H1 (cell line): ENCODE results near the gene DLG4. TPM values are rescaled to one million over a fixed set of nuclear protein-coding genes. Genes with fewer than 3 reads are reported as not detected.

Experiments
- CTCF ChIA-PET: fragments of 300-600 bp; sonication (Branson Sonifier 250); formaldehyde crosslinking; loops from one replicate; lab custom pipeline; 2021; ENCODE audit not compliant: partially characterized antibody; lab: Charles Lee
- POLR2A ChIA-PET: fragments of 300-600 bp; sonication (Branson Sonifier 250); formaldehyde crosslinking; loops from one replicate; lab custom pipeline; 2021; ENCODE audit warnings: inconsistent platforms; ENCODE audit not compliant: partially characterized antibody; lab: Charles Lee
- DNase-seq, 2 experiments: peaks; one replicate each; pipeline versions ENCODE4 v3.0.0 to v3.0.0-alpha.2; 2010 to 2022; ENCODE audit warnings: low spot score in 2 of 2, low read depth in 1 of 2, mixed read lengths in 1 of 2
- FAIRE-seq: peaks from 2 replicates; lab custom pipeline; 2011; peaks lifted over from hg19 to GRCh38; lab: Jason Lieb, UNC
- H2AFZ ChIP-seq: 2 replicates; pipeline ENCODE4 v1.8.1; 2012; ENCODE audit warnings: low read length, inconsistent platforms
- H2AK5ac ChIP-seq: 2 replicates; pipeline ENCODE4 v1.6.1; 2013; ENCODE audit warnings: low read depth, low read length
- H2BK120ac ChIP-seq: replicated peaks from 2 replicates; pipeline ENCODE3; 2013; ENCODE audit warnings: low read depth, low read length, inconsistent platforms
- H2BK12ac ChIP-seq: 2 replicates; pipeline ENCODE4 v1.6.1; 2013; ENCODE audit warnings: low read depth, low read length
- H2BK15ac ChIP-seq: 2 replicates; pipeline ENCODE4 v1.6.1; 2013; ENCODE audit warnings: low read length
- H2BK20ac ChIP-seq: 2 replicates; pipeline ENCODE4 v1.6.1; 2013; ENCODE audit warnings: low read length
- H2BK5ac ChIP-seq: 2 replicates; pipeline ENCODE4 v1.6.1; 2013; ENCODE audit warnings: low read depth, low read length
- H3K14ac ChIP-seq: 2 replicates; pipeline ENCODE4 v1.6.1; 2013; ENCODE audit warnings: inconsistent platforms; ENCODE audit not compliant: insufficient read length
- H3K18ac ChIP-seq: 2 replicates; pipeline ENCODE4 v1.6.1; 2013; ENCODE audit warnings: low read length; ENCODE audit errors: extremely low read depth
- H3K23ac ChIP-seq: 2 replicates; pipeline ENCODE4 v1.6.1; 2013; ENCODE audit warnings: inconsistent platforms; ENCODE audit not compliant: insufficient read length
- H3K23me2 ChIP-seq: 2 replicates; pipeline ENCODE4 v1.6.1; 2013; ENCODE audit warnings: low read depth, low read length
- H3K27ac ChIP-seq: 2 replicates; pipeline ENCODE4 v1.6.1; 2011; ENCODE audit warnings: low read depth, low read length, inconsistent platforms
- H3K27me3 ChIP-seq, 4 experiments: replicated peaks in 1 of 4; 1 replicate in 1 of 4; 2 replicates in 3 of 4; pipeline versions ENCODE4 v1.6.1 to v1.8.1; 2011 to 2013; ENCODE audit warnings: low read length in 3 of 4, mild to moderate bottlenecking in 3 of 4, inconsistent platforms in 2 of 4, mixed read lengths in 2 of 4, moderate library complexity in 1 of 4; ENCODE audit not compliant: control insufficient read depth in 3 of 4, insufficient read depth in 3 of 4; ENCODE audit errors: extremely low read depth in 1 of 4
- H3K36me3 ChIP-seq, 4 experiments: 2 replicates each; pipeline versions ENCODE4 v1.6.1 to v1.8.1; 2011 to 2013; ENCODE audit warnings: mild to moderate bottlenecking in 4 of 4, low read length in 3 of 4, moderate library complexity in 2 of 4, control low read depth in 1 of 4, inconsistent platforms in 1 of 4; ENCODE audit not compliant: insufficient read depth in 4 of 4, control insufficient read depth in 2 of 4
- H3K4ac ChIP-seq: replicated peaks from 2 replicates; pipeline ENCODE3; 2013; ENCODE audit warnings: low read length, low read depth, mixed read lengths, inconsistent platforms; ENCODE audit not compliant: insufficient read length
- H3K4me1 ChIP-seq, 4 experiments: replicated peaks in 1 of 4; 1 replicate in 1 of 4; 2 replicates in 3 of 4; pipeline versions ENCODE4 v1.6.1 to v1.8.1; 2011 to 2013; ENCODE audit warnings: low read length in 3 of 4, inconsistent platforms in 2 of 4, mixed read lengths in 1 of 4; ENCODE audit not compliant: insufficient read depth in 4 of 4, control insufficient read depth in 3 of 4
- H3K4me2 ChIP-seq, 2 experiments: 2 replicates each; pipeline versions ENCODE4 v1.6.1 to v1.8.1; 2011 to 2013; ENCODE audit warnings: low read depth in 2 of 2, low read length in 2 of 2, control low read depth in 1 of 2, inconsistent platforms in 1 of 2, mild to moderate bottlenecking in 1 of 2; ENCODE audit not compliant: insufficient read depth in 1 of 2
- H3K4me3 ChIP-seq, 4 experiments: fragments of 200-600, 300-600 bp in 1 of 4; sonication (generic), shearing (Covaris generic), sonication (Bioruptor Twin) in 1 of 4; 2 replicates each; pipeline versions ENCODE4 v1.5.1 to v1.8.1; 2011 to 2016; ENCODE audit warnings: low read length in 4 of 4, low read depth in 3 of 4, control low read depth in 2 of 4, inconsistent platforms in 2 of 4, mild to moderate bottlenecking in 2 of 4, mixed read lengths in 1 of 4, moderate library complexity in 1 of 4; ENCODE audit not compliant: insufficient read depth in 2 of 4; ENCODE audit errors: extremely low read depth in 1 of 4
- H3K56ac ChIP-seq: replicated peaks from 2 replicates; pipeline ENCODE3; 2013; ENCODE audit warnings: low read depth, mild to moderate bottlenecking, mixed read lengths, low read length, inconsistent platforms; ENCODE audit not compliant: insufficient read length
- H3K79me1 ChIP-seq: 2 replicates; pipeline ENCODE4 v1.6.1; 2013; ENCODE audit warnings: low read depth, low read length, control low read depth
- H3K79me2 ChIP-seq, 2 experiments: 2 replicates each; pipeline versions ENCODE4 v1.6.1 to v1.8.1; 2012 to 2013; ENCODE audit warnings: low read length in 2 of 2, mild to moderate bottlenecking in 2 of 2, inconsistent platforms in 1 of 2; ENCODE audit not compliant: insufficient read depth in 2 of 2, control insufficient read depth in 1 of 2
- H3K9ac ChIP-seq, 4 experiments: replicated peaks in 1 of 4; 1 replicate in 1 of 4; 2 replicates in 3 of 4; pipeline versions ENCODE4 v1.6.1 to v1.8.1; 2011 to 2013; ENCODE audit warnings: low read depth in 3 of 4, low read length in 3 of 4, control low read depth in 2 of 4, mild to moderate bottlenecking in 2 of 4, moderate library complexity in 2 of 4, inconsistent platforms in 1 of 4; ENCODE audit errors: extremely low read depth in 1 of 4
- H3K9me3 ChIP-seq, 2 experiments: 2 replicates each; pipeline versions ENCODE4 v1.6.1 to v1.8.1; 2012 to 2013; ENCODE audit warnings: mild to moderate bottlenecking in 2 of 2, moderate library complexity in 2 of 2, control low read depth in 1 of 2, inconsistent platforms in 1 of 2, low read depth in 1 of 2, low read length in 1 of 2, mixed read lengths in 1 of 2; ENCODE audit not compliant: insufficient read depth in 2 of 2
- H4K20me1 ChIP-seq, 2 experiments: replicated peaks in 1 of 2; 2 replicates each; pipeline versions ENCODE3 to v1.8.1; 2011 to 2013; ENCODE audit warnings: inconsistent platforms in 2 of 2, low read length in 2 of 2, mild to moderate bottlenecking in 1 of 2; ENCODE audit not compliant: insufficient read depth in 2 of 2, control insufficient read depth in 1 of 2
- H4K5ac ChIP-seq: 2 replicates; pipeline ENCODE4 v1.6.1; 2013; ENCODE audit warnings: low read length, low read depth, mixed read lengths, inconsistent platforms; ENCODE audit not compliant: insufficient read length
- H4K8ac ChIP-seq: 2 replicates; pipeline ENCODE4 v1.8.0; 2013; ENCODE audit warnings: mild to moderate bottlenecking, moderate library complexity, low read length, inconsistent platforms; ENCODE audit not compliant: insufficient read depth; ENCODE audit errors: extremely low read depth
- H4K91ac ChIP-seq: replicated peaks from 2 replicates; pipeline ENCODE3; 2013; ENCODE audit warnings: low read length, mixed read lengths, inconsistent platforms; ENCODE audit not compliant: insufficient read length
- CTBP2 ChIP-seq: IDR thresholded peaks from 2 replicates; pipeline ENCODE4 v1.7.0; 2011; ENCODE audit warnings: borderline replicate concordance, mild to moderate bottlenecking, moderate library complexity, mixed read lengths, low read length; ENCODE audit not compliant: insufficient read depth, insufficient read length
- RAD21 ChIP-seq, 2 experiments: IDR thresholded peaks in 1 of 2; conservative IDR thresholded peaks in 1 of 2; 2 replicates each; pipeline ENCODE4 v1.6.1; 2011; ENCODE audit warnings: low read depth in 2 of 2, low read length in 2 of 2, improper control_type of control experiment in 1 of 2, inconsistent platforms in 1 of 2, mild to moderate bottlenecking in 1 of 2, moderate library complexity in 1 of 2
- SAP30 ChIP-seq: fragments of 300-600 bp; sonication (generic); IDR thresholded peaks from 2 replicates; pipeline ENCODE4 v1.7.1; 2012; ENCODE audit warnings: low read length, moderate library complexity, mild to moderate bottlenecking, inconsistent platforms; ENCODE audit not compliant: insufficient read depth, insufficient replicate concordance
- SRF ChIP-seq: IDR thresholded peaks from 2 replicates; pipeline ENCODE4 v1.6.1; 2011; ENCODE audit warnings: mild to moderate bottlenecking, low read depth, low read length, moderate library complexity
- ZNF274 ChIP-seq: IDR thresholded peaks from 2 replicates; pipeline ENCODE4 v1.7.0; 2012; ENCODE audit warnings: low read length, borderline replicate concordance; ENCODE audit errors: extremely low read depth
- WGBS, 2 experiments: shearing (Covaris generic) in 1 of 2; methylation state at CpG; one replicate each; pipeline versions ENCODE4 v1.1.6 to v1.1.7; 2013 to 2015; ENCODE audit warnings: low lambda C conversion rate in 2 of 2, mixed read lengths in 2 of 2, inconsistent platforms in 1 of 2, low coverage in 1 of 2, missing lambda C conversion rate in 1 of 2; ENCODE audit not compliant: insufficient replicate concordance in 2 of 2, insufficient coverage in 1 of 2, insufficient read length in 1 of 2; ENCODE audit errors: extremely low coverage in 1 of 2, missing lambda C conversion rate in 1 of 2; 5-methylcytosine and 5-hydroxymethylcytosine counted together
- polyA plus RNA-seq, 7 experiments: library from polyadenylated mRNA; depleted of rRNA in 3 of 7; stranded (reverse) in 5 of 7; unstranded in 2 of 7; fragments of >200 nt in 5 of 7; fragments of 200-250 nt in 2 of 7; gene quantifications; 1 replicate in 5 of 7; 2 replicates in 1 of 7; 4 replicates in 1 of 7; pipeline versions ENCODE4 v1.2.1 to v1.2.3, GENCODE V29; 2011 to 2013; ENCODE audit warnings: missing spikeins in 2 of 7, mixed read lengths in 2 of 7
- total RNA-seq: library from RNA; stranded (reverse); fragmentation: NEBNext Ultra II Directional; extraction: Animal tissue kit (Norgen Biotek cat#: 25700); gene quantifications from 2 replicates; pipeline ENCODE4 v1.2.1, GENCODE V29; 2021
- TF ChIP-seq, protein P1 (sequence below): IDR thresholded peaks from 2 replicates; pipeline ENCODE4 v1.6.1; 2012; ENCODE audit warnings: low read length, inconsistent platforms
- TF ChIP-seq, protein P2 (sequence below): IDR thresholded peaks from 2 replicates; pipeline ENCODE4 v1.6.1; 2012; ENCODE audit warnings: inconsistent platforms

DLG4 gene
- total and polyA plus RNA-seq, 2 of the 8 experiments (the other 6 are each of a cell fraction or from before 2014, with no cell fraction given), result 18.9 to 45.9 TPM

DNA sequence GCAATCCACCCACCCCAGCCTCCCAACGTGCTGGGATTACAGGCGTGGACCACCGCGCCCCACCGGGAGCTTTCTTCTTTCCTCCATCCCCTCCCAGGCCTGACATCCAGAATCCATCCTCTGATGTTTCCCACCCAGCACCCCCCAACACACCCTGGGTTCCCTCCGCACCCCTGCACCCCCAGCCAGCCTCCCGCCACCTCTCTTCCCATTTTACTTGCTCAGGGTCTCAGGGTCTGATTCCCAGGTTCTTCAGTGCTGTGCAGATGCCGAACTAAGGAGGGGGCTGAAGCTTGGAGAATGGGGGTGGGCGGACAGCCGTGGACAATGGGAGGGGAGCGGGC is 40.7 kb downstream of the DLG4 start:
- DNase-seq (no peak), FAIRE-seq (no peak)
- Histone ChIP-seq H2BK12ac (no peak overlapping the region), H3K4me3 (no peak overlapping the region), H3K79me1 (peaks cover 8% of the 10 kb centered on the region; the same call in 1 of the 2 replicates), H2AK5ac (no peak overlapping the region), H3K79me2 (no peaks in the 10 kb centered on the region), H3K4me2 (no peak overlapping the region; a peak in 1 of 4 replicates), H2AFZ (no peak overlapping the region), H3K56ac (no peak overlapping the region), H3K9me3 (no peaks in the 10 kb centered on the region), H2BK15ac (no peak overlapping the region), H3K9ac (no peak overlapping the region), H3K4me1 (peaks cover 0 to 23% (median 9%) of the 10 kb centered on the region in 4 experiments; a peak in 6 of 7 replicates), H2BK5ac (no peak overlapping the region), H3K4ac (no peak overlapping the region), H2BK120ac (no peak overlapping the region), H3K18ac (no peak overlapping the region), H3K27me3 (peaks cover 0 to 28% (median 21%) of the 10 kb centered on the region in 4 experiments; a peak in 6 of 7 replicates), H4K20me1 (peaks cover 0 to 21% of the 10 kb centered on the region in 2 experiments), H3K14ac (no peak overlapping the region), H3K23me2 (peaks cover 38% of the 10 kb centered on the region), H4K91ac (no peak overlapping the region), H2BK20ac (no peak overlapping the region), H4K8ac (no peak overlapping the region), H3K36me3 (no peaks in the 10 kb centered on the region; a peak in 1 of 8 replicates), H4K5ac (no peak overlapping the region), H3K27ac (no peak overlapping the region), H3K23ac (no peak overlapping the region)
- POLR2A ChIA-PET, result interaction anchor here (1.3 to 3.3 kb wide), 3 partner anchors 9 to 160 kb away, joined by 3 to 15 read pairs (median 6); no protein-coding TSS in a partner anchor
- WGBS, 2 experiments, result 85% methylated on average over 6 of the region's 11 CpGs; no CpG with 5 or more reads in 1 of the 2 experiments
- TF ChIP-seq, protein P1, sequence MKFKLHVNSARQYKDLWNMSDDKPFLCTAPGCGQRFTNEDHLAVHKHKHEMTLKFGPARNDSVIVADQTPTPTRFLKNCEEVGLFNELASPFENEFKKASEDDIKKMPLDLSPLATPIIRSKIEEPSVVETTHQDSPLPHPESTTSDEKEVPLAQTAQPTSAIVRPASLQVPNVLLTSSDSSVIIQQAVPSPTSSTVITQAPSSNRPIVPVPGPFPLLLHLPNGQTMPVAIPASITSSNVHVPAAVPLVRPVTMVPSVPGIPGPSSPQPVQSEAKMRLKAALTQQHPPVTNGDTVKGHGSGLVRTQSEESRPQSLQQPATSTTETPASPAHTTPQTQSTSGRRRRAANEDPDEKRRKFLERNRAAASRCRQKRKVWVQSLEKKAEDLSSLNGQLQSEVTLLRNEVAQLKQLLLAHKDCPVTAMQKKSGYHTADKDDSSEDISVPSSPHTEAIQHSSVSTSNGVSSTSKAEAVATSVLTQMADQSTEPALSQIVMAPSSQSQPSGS, result no peak
- TF ChIP-seq RAD21 (IDR thresholded peaks at IDR 0.05 in 1 of 2, conservative IDR thresholded peaks at IDR 0.05 in 1 of 2; ENCODE audit: low read depth in 2 of 2, low read length in 2 of 2) (no peak), ZNF274 (no peak), SRF (no peak), SAP30 (no peak), CTBP2 (no peak)
- TF ChIP-seq, protein P2, sequence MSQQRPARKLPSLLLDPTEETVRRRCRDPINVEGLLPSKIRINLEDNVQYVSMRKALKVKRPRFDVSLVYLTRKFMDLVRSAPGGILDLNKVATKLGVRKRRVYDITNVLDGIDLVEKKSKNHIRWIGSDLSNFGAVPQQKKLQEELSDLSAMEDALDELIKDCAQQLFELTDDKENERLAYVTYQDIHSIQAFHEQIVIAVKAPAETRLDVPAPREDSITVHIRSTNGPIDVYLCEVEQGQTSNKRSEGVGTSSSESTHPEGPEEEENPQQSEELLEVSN, result no peak
- CTCF ChIA-PET, result interaction anchor here (0.6 to 4.7 kb wide), 13 partner anchors 9 to 265 kb away, joined by 3 to 50 read pairs (median 8); partner anchors contain the start of gene SLC16A11
